ENCODE measurements around the gene MKRN2.

DNA sequence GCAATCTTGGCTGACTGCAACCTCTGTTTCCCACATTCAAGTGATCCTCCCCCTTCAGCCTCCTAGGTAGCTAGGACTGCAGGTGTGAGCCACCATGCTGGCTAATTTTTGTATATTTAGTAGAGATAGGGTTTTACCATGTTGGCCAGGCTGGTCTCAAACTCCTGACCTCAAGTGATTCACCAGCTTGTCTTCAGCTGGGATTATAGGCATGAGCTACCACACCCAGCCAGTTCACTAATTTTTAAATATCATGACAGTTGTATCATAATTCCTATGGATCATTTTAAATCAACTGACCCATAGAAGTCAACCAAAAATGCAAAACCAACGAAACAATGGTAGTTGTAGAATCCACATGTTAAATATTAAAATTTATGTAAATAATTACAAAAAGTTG lies 71.9 kb downstream of the MKRN2 start:
- TF ChIP-seq TCF12 (IDR thresholded peaks at IDR 0.05; ENCODE audit: low read depth, low read length) = no peak
- no peak for TF ChIP-seq YY1 (IDR thresholded peaks at IDR 0.05; ENCODE audit: low read depth, low read length)
- no peak for TF ChIP-seq EZH2 (IDR thresholded peaks at IDR 0.05; ENCODE audit: low read depth, low read length, severe bottlenecking)
- no peak for TF ChIP-seq CHD1 (IDR thresholded peaks at IDR 0.05; ENCODE audit: low read depth, low read length)
- TF ChIP-seq, protein P1, sequence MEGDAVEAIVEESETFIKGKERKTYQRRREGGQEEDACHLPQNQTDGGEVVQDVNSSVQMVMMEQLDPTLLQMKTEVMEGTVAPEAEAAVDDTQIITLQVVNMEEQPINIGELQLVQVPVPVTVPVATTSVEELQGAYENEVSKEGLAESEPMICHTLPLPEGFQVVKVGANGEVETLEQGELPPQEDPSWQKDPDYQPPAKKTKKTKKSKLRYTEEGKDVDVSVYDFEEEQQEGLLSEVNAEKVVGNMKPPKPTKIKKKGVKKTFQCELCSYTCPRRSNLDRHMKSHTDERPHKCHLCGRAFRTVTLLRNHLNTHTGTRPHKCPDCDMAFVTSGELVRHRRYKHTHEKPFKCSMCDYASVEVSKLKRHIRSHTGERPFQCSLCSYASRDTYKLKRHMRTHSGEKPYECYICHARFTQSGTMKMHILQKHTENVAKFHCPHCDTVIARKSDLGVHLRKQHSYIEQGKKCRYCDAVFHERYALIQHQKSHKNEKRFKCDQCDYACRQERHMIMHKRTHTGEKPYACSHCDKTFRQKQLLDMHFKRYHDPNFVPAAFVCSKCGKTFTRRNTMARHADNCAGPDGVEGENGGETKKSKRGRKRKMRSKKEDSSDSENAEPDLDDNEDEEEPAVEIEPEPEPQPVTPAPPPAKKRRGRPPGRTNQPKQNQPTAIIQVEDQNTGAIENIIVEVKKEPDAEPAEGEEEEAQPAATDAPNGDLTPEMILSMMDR (IDR thresholded peaks at IDR 0.05; ENCODE audit: control extremely low read depth in 1 of 3, insufficient read depth in 1 of 3, low read depth in 1 of 3, low read length in 3 of 3) = no peak
